Smooth muscle cell (in vitro differentiated cells): Measurements from ENCODE around the gene HIBCH. TPM values are rescaled to one million over a fixed set of nuclear protein-coding genes. Genes with fewer than 3 reads are reported as not detected.

ENCODE experiments used
- DNase-seq: peaks from one replicate; lab custom pipeline; 2025; ENCODE audit not compliant: unreplicated experiment; lab: John Stamatoyannopoulos, UW
- H2AFZ ChIP-seq: fragments of 200-600 bp; sonication (generic); 2 replicates; pipeline ENCODE4 v1.6.0; 2016; ENCODE audit warnings: antibody characterized with exemption, low read depth, mild to moderate bottlenecking
- H3F3A ChIP-seq: fragments of 200-600 bp; sonication (generic); 2 replicates; pipeline ENCODE4 v1.6.0; 2017; ENCODE audit warnings: antibody characterized with exemption, low read depth
- H3K27ac ChIP-seq: fragments of 200-600 bp; sonication (generic); 2 replicates; pipeline ENCODE4 v1.5.1; 2016; ENCODE audit warnings: low read depth, mild to moderate bottlenecking
- H3K27me3 ChIP-seq: fragments of 200-600 bp; sonication (generic); 2 replicates; pipeline ENCODE4 v1.6.1; 2016; ENCODE audit warnings: low read depth, mild to moderate bottlenecking
- H3K36me3 ChIP-seq: fragments of 200-600 bp; sonication (generic); 2 replicates; pipeline ENCODE4 v1.5.1; 2016; ENCODE audit warnings: low read depth
- H3K4me1 ChIP-seq: fragments of 200-600 bp; sonication (generic); 2 replicates; pipeline ENCODE4 v1.5.1; 2016; ENCODE audit warnings: low read depth
- H3K4me2 ChIP-seq: fragments of 200-600 bp; sonication (generic); 2 replicates; pipeline ENCODE4 v1.6.0; 2016; ENCODE audit warnings: mild to moderate bottlenecking
- H3K4me3 ChIP-seq: fragments of 200-600 bp; sonication (generic); 2 replicates; pipeline ENCODE4 v1.5.1; 2016; ENCODE audit warnings: mild to moderate bottlenecking
- H3K79me2 ChIP-seq: fragments of 200-600 bp; sonication (generic); 2 replicates; pipeline ENCODE4 v1.6.0; 2016; ENCODE audit warnings: low read depth, mild to moderate bottlenecking
- H3K9ac ChIP-seq: fragments of 200-600 bp; sonication (generic); 2 replicates; pipeline ENCODE4 v1.6.0; 2016; ENCODE audit warnings: low read depth
- H3K9me3 ChIP-seq: fragments of 200-600 bp; sonication (generic); replicated peaks from 2 replicates; pipeline ENCODE4 v1.5.1; 2016; ENCODE audit warnings: low read depth
- H4K20me1 ChIP-seq: fragments of 200-600 bp; sonication (generic); 2 replicates; pipeline ENCODE4 v1.6.0; 2016; ENCODE audit warnings: low read depth
- CTCF ChIP-seq: fragments of 200-600 bp; sonication (generic); IDR thresholded peaks from 2 replicates; pipeline ENCODE4 v1.5.1; 2017; ENCODE audit warnings: borderline replicate concordance, mild to moderate bottlenecking, antibody characterized with exemption; ENCODE audit not compliant: insufficient read depth, poor library complexity, severe bottlenecking
- WGBS: methylation state at CpG from one replicate; pipeline ENCODE4 v1.1.7; 2016; ENCODE audit warnings: low lambda C conversion rate; 5-methylcytosine and 5-hydroxymethylcytosine counted together
- polyA plus RNA-seq: library from polyadenylated mRNA; unstranded; fragments of >200 nt; fragmentation: Nextera tagmentation; extraction: Ambion mirVana; gene quantifications from 2 replicates; pipeline ENCODE4 v1.2.1, GENCODE V29; 2016
- total RNA-seq: library from RNA; depleted of rRNA; stranded (reverse); fragments of >200 nt; gene quantifications from 2 replicates; pipeline ENCODE4 v1.2.3, GENCODE V29; 2014

Gene HIBCH
- total RNA-seq: 15.1 and 16.6 TPM in 2 replicates
- 18.1 and 31.9 TPM in 2 replicates for polyA plus RNA-seq

DNA sequence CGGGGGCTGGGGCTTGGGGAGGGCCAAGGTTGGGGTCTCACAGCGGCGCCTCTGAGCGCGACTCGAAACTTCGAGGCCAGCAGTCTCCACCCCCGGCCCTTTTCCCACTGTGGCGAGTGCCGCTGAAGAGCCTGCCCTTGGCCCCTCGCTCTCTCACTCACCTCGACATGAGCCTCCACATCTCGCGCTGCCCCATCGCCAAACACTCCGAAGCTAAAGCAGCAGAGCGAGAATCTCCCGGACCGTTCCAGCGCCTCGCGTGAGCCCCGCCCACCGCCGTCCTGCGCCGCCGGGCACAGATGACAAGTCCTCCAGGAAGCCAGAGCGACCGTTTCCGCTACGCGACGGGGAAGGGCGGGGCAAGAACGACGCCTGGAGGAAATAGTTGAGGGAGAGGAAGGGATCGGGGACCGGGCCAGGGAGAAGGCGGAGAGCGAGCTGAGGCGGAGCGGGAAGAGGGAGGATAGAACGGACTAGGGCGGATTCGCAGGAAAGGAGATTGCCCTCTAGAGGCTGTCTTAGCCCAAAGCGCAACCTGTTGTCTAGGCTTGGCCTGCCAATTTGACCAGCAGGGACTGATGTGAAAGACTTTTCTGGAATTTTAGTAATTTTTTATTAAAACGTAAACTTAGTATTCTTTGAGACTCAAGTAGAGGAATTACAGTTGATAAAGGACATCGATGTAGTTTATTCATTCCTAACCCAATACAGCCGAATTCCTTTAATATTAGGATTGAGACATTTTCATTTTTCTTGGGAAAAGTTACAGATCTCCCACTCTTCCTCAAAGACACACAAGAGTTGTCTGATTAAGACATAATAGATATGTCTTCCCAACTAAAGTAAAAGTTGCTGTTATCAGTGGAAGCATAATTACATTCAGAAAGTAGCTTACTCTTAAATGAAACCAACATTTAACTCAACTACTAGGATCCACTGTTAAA lies at the start of gene HIBCH:
TSS of gene HIBCH (minus strand) at position 272 of the 944 bp plus-strand sequence. CDS start at position 196, 76 bp downstream.
- Histone ChIP-seq H3K9me3 (no peaks in the 10 kb centered on the region), H3K4me3 (peak within 1 kb of the TSS; percentile 68), H3K9ac (peak within 1 kb of the TSS; percentile 76), H3K4me2 (peak within 1 kb of the TSS; percentile 91), H3K36me3 (no peaks in the 10 kb centered on the region), H3K79me2 (peaks cover 16% of the 10 kb centered on the region), H3K27me3 (no peaks in the 10 kb centered on the region), H2AFZ (peak within 1 kb of the TSS; percentile 88), H3K4me1 (peaks cover 6% of the 10 kb centered on the region), H3K27ac (peak within 1 kb of the TSS; percentile 33), H3F3A (peaks cover 11% of the 10 kb centered on the region), H4K20me1 (no peaks in the 10 kb centered on the region)
- under 1% methylated on average over 49 of the region's 50 CpGs for WGBS
- DNase-seq: peak; percentile 92
- TF ChIP-seq CTCF: peak; percentile 61

- H3K79me2 ChIP-seq: no peaks in the 10 kb centered on the region
- no peaks in the 10 kb centered on the region for H3K36me3 ChIP-seq
- no peaks in the 10 kb centered on the region for H4K20me1 ChIP-seq
- no peak overlapping the region for H3K4me3 ChIP-seq
- no peak overlapping the region for H3K4me2 ChIP-seq
- no peak for DNase-seq
- 99% methylated on average over 4 of the region's 4 CpGs for WGBS
- TF ChIP-seq CTCF: no peak
- H3F3A ChIP-seq: no peaks in the 10 kb centered on the region
- H3K27ac ChIP-seq: no peak overlapping the region
- H2AFZ ChIP-seq: no peak overlapping the region
- H3K27me3 ChIP-seq: no peaks in the 10 kb centered on the region
- H3K4me1 ChIP-seq: no peaks in the 10 kb centered on the region
- no peaks in the 10 kb centered on the region for H3K9me3 ChIP-seq
- no peak overlapping the region for H3K9ac ChIP-seq
These were observed 47.5 kb upstream of the HIBCH start for GRCh38 chr2:190367091-190367490.

DNA sequence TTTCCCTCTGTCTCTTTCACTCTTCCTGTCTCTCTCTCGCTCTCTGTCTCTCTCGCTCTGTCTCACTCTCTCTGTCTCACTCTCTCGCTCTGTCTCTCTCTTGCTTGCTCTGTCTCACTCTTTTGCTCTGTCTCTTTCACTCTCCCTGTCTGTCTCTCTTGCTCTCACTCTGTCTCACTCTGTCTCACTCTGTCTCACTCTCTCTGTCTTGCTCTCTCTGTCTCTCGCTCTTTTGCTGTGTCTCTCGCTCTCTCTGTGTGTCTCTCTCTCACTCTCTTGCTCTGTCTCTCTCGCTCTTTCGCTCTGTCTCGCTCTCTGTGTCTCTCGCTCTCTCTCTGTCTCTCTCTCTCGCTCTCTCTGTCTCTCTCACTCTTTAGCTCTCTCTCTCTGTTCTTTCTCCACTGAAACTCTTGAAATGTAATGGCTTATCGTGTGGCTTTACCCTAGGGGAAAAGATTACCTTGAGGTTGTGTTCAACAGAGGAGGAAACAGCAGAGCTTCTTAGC lies 46.7 kb upstream of the HIBCH start:
- Histone ChIP-seq H4K20me1 (no peaks in the 10 kb centered on the region), H2AFZ (no peak overlapping the region), H3K27me3 (no peaks in the 10 kb centered on the region), H3F3A (no peaks in the 10 kb centered on the region), H3K4me2 (no peak overlapping the region), H3K36me3 (no peaks in the 10 kb centered on the region), H3K27ac (no peak overlapping the region), H3K79me2 (no peaks in the 10 kb centered on the region), H3K9ac (no peak overlapping the region), H3K4me1 (no peaks in the 10 kb centered on the region), H3K9me3 (no peaks in the 10 kb centered on the region), H3K4me3 (no peak overlapping the region)
- TF ChIP-seq CTCF: no peak
- DNase-seq: no peak
- WGBS: 95% methylated on average over 11 of the region's 11 CpGs
